Common myeloid progenitor, CD34-positive (primary cell): ENCODE results near the gene ALG12.

Experiments used
- CTCF ChIA-PET: fragments of 350-600 bp; sonication (Branson Sonifier 250); formaldehyde crosslinking; loops from one replicate; lab custom pipeline; 2021; ENCODE audit warnings: antibody characterized with exemption; lab: Charles Lee
- POLR2A ChIA-PET: fragments of 350-600 bp; sonication (Branson Sonifier 250); formaldehyde crosslinking; loops from one replicate; lab custom pipeline; 2021; ENCODE audit warnings: antibody characterized with exemption; lab: Charles Lee
- DNase-seq, 3 donors: peaks; one replicate each; pipeline versions ENCODE4 v3.0.0 to v3.0.0-alpha.2; 2013
- H3K27ac ChIP-seq, 2 experiments: 1 replicate in 1 of 2; 2 replicates in 1 of 2; pipeline ENCODE4 v1.7.0; 2013; ENCODE audit warnings: inconsistent platforms in 2 of 2, low read length in 2 of 2, mild to moderate bottlenecking in 2 of 2, low read depth in 1 of 2, moderate library complexity in 1 of 2; ENCODE audit not compliant: severe bottlenecking in 2 of 2, insufficient read depth in 1 of 2, poor library complexity in 1 of 2
- H3K27me3 ChIP-seq, 5 experiments: replicated peaks in 2 of 5; 1 replicate in 3 of 5; 2 replicates in 2 of 5; pipeline versions ENCODE4 v1.6.1 to v1.7.0; 2013; ENCODE audit warnings: low read length in 4 of 5, mild to moderate bottlenecking in 2 of 5, moderate library complexity in 2 of 5, inconsistent platforms in 1 of 5; ENCODE audit not compliant: insufficient read depth in 5 of 5, control insufficient read depth in 4 of 5
- H3K36me3 ChIP-seq, 4 experiments: 1 replicate in 2 of 4; 2 replicates in 2 of 4; pipeline versions ENCODE4 v1.6.1 to v1.7.0; 2013; ENCODE audit warnings: low read length in 3 of 4, control low read depth in 1 of 4, mild to moderate bottlenecking in 1 of 4; ENCODE audit not compliant: control insufficient read depth in 4 of 4, insufficient read depth in 4 of 4
- H3K4me1 ChIP-seq, 4 experiments: 1 replicate in 3 of 4; 2 replicates in 1 of 4; pipeline versions ENCODE4 v1.6.1 to v1.7.1; 2013; ENCODE audit warnings: low read length in 3 of 4, mild to moderate bottlenecking in 3 of 4, control low read depth in 1 of 4, inconsistent platforms in 1 of 4, moderate library complexity in 1 of 4; ENCODE audit not compliant: control insufficient read depth in 4 of 4, insufficient read depth in 4 of 4; ENCODE audit errors: control extremely low read depth in 1 of 4
- H3K4me3 ChIP-seq, 7 experiments: 1 replicate in 4 of 7; 2 replicates in 3 of 7; pipeline versions ENCODE4 v1.5.1 to v1.7.0; 2013; ENCODE audit warnings: mild to moderate bottlenecking in 7 of 7, low read length in 6 of 7, moderate library complexity in 6 of 7, inconsistent platforms in 2 of 7, low read depth in 2 of 7, control low read depth in 1 of 7; ENCODE audit not compliant: insufficient read depth in 4 of 7, control insufficient read depth in 1 of 7; ENCODE audit errors: extremely low read depth in 1 of 7
- H3K9me3 ChIP-seq, 5 experiments: 1 replicate in 4 of 5; 2 replicates in 1 of 5; pipeline versions ENCODE4 v1.6.1 to v1.7.1; 2013; ENCODE audit warnings: low read length in 4 of 5, mild to moderate bottlenecking in 2 of 5, inconsistent platforms in 1 of 5, low read depth in 1 of 5, moderate library complexity in 1 of 5; ENCODE audit not compliant: control insufficient read depth in 4 of 5, insufficient read depth in 2 of 5; ENCODE audit errors: control extremely low read depth in 1 of 5
- WGBS: methylation state at CpG from one replicate; pipeline ENCODE4 v1.1.5; 2013; ENCODE audit not compliant: insufficient coverage; 5-methylcytosine and 5-hydroxymethylcytosine counted together

ALG12 gene

GRCh38 chr22:49877642-49878041, 40.6 kb downstream of the ALG12 start:
- peaks cover 6 to 34% (median 15%) of the 10 kb centered on the region in 4 experiments for H3K36me3 ChIP-seq
- DNase-seq: no peak
- ChIA-PET POLR2A (no interaction called here), CTCF (interaction anchor here (1.0 to 2.2 kb wide), 3 partner anchors 8 to 15 kb away, joined by 3 to 5 read pairs (median 4); no protein-coding TSS in a partner anchor)
- H3K4me3 ChIP-seq: no peak overlapping the region
- WGBS: 97% methylated on average over 3 of the region's 7 CpGs
- no peaks in the 10 kb centered on the region for H3K27me3 ChIP-seq
- H3K27ac ChIP-seq: no peak overlapping the region
- H3K4me1 ChIP-seq: peaks cover 0 to 10% (median 0%) of the 10 kb centered on the region in 4 experiments
- peaks cover 0 to 15% (median 4%) of the 10 kb centered on the region in 5 experiments for H3K9me3 ChIP-seq

- ChIA-PET CTCF (interaction anchor here (0.8 kb wide), 1 partner anchor 26 kb away, joined by 3 read pairs; no protein-coding TSS in a partner anchor), POLR2A (no interaction called here)
- H3K4me3 ChIP-seq: no peak overlapping the region
- H3K27me3 ChIP-seq: no peaks in the 10 kb centered on the region
- H3K4me1 ChIP-seq: no peaks in the 10 kb centered on the region
- no peak overlapping the region for H3K27ac ChIP-seq
- peaks cover 0 to 28% (median 16%) of the 10 kb centered on the region in 5 experiments for H3K9me3 ChIP-seq
- 92% methylated on average over 10 of the region's 16 CpGs for WGBS
- DNase-seq: no peak
- H3K36me3 ChIP-seq: peaks cover 8 to 26% (median 17%) of the 10 kb centered on the region in 4 experiments
These were observed 44.9 kb downstream of the ALG12 start for GRCh38 chr22:49873228-49873940.

- POLR2A ChIA-PET: no interaction called here
- Histone ChIP-seq H3K27me3 (no peaks in the 10 kb centered on the region), H3K4me1 (no peaks in the 10 kb centered on the region), H3K4me3 (no peak overlapping the region), H3K36me3 (peaks cover 11 to 28% (median 18%) of the 10 kb centered on the region in 4 experiments), H3K9me3 (peaks cover 0 to 29% (median 14%) of the 10 kb centered on the region in 5 experiments), H3K27ac (no peak overlapping the region)
- WGBS: 100% methylated on average over 4 of the region's 7 CpGs
- DNase-seq: no peak
- CTCF ChIA-PET: no interaction called here
These were observed 45.9 kb downstream of the ALG12 start for GRCh38 chr22:49872347-49872746.

GRCh38 chr22:49871482-49871881, 46.8 kb downstream of the ALG12 start:
- H3K4me1 ChIP-seq: no peaks in the 10 kb centered on the region
- WGBS: 95% methylated on average over 4 of the region's 4 CpGs
- POLR2A ChIA-PET: no interaction called here
- DNase-seq: peak in 1 of 3 donors; percentile 40
- H3K27me3 ChIP-seq: no peaks in the 10 kb centered on the region
- CTCF ChIA-PET: interaction anchor here (0.8 kb wide), 1 partner anchor 51 kb away, joined by 4 read pairs; no protein-coding TSS in a partner anchor
- H3K4me3 ChIP-seq: no peak overlapping the region
- H3K9me3 ChIP-seq: peaks cover 0 to 33% (median 18%) of the 10 kb centered on the region in 5 experiments
- H3K36me3 ChIP-seq: peaks cover 11 to 31% (median 19%) of the 10 kb centered on the region in 4 experiments
- H3K27ac ChIP-seq: no peak overlapping the region

- H3K9me3 ChIP-seq: peaks cover 2 to 39% (median 21%) of the 10 kb centered on the region in 5 experiments
- WGBS: 84% methylated on average over 4 of the region's 14 CpGs
- ChIA-PET CTCF (interaction anchor here (0.7 to 2.8 kb wide), 2 partner anchors 12 to 214 kb away, joined by 3 to 5 read pairs; no protein-coding TSS in a partner anchor), POLR2A (interaction anchor here (0.5 to 0.7 kb wide), 4 partner anchors 8 to 27 kb away, joined by 3 to 4 read pairs (median 3); no protein-coding TSS in a partner anchor)
- no peaks in the 10 kb centered on the region for H3K27me3 ChIP-seq
- no peak overlapping the region for H3K27ac ChIP-seq
- no peaks in the 10 kb centered on the region for H3K4me1 ChIP-seq
- peak in 2 of 3 donors; percentile 54 to 81 for DNase-seq
- no peak overlapping the region for H3K4me3 ChIP-seq
- H3K36me3 ChIP-seq: peaks cover 11 to 29% (median 20%) of the 10 kb centered on the region in 4 experiments
These were observed 48.2 kb downstream of the ALG12 start for GRCh38 chr22:49869845-49870712.

- Histone ChIP-seq H3K27me3 (no peaks in the 10 kb centered on the region), H3K4me3 (no peak overlapping the region), H3K4me1 (no peaks in the 10 kb centered on the region), H3K27ac (no peak overlapping the region), H3K9me3 (peaks cover 5 to 42% (median 24%) of the 10 kb centered on the region in 5 experiments), H3K36me3 (peaks cover 11 to 32% (median 20%) of the 10 kb centered on the region in 4 experiments)
- POLR2A ChIA-PET: no interaction called here
- CTCF ChIA-PET: interaction anchor here (1.2 to 2.8 kb wide), 2 partner anchors 13 to 368 kb away, joined by 5 read pairs; no protein-coding TSS in a partner anchor
- WGBS: 98% methylated on average over 9 of the region's 17 CpGs
- DNase-seq: peak in 1 of 3 donors; percentile 41
These were observed 49.0 kb downstream of the ALG12 start for GRCh38 chr22:49869086-49869830.
